CD4-positive, alpha-beta T cell treated with Interleukin-12 subunit alpha and Interleukin-12 subunit beta, for 1 hour (primary cell): ENCODE results near the gene B3GAT3.
"Not testable (repeated sequence)": the region's sequence is repeated elsewhere in the genome, so short reads cannot be mapped to it uniquely, and the experiment has no call there.

Experiments used
- DNase-seq: peaks from one replicate; pipeline ENCODE4 v3.0.0-alpha.2; 2020

B3GAT3 gene

GRCh38 chr11:62645946-62646824, 24.4 kb upstream of the B3GAT3 start, which contains the start of gene GANAB:
Gene GANAB, minus strand, starts transcription at chr11:62646613. Its CDS starts 14 bp downstream, at chr11:62646599.
- peak; percentile 99 for DNase-seq

- no peak for DNase-seq
These were observed 23.8 kb upstream of the B3GAT3 start for GRCh38 chr11:62645671-62645945.

DNA sequence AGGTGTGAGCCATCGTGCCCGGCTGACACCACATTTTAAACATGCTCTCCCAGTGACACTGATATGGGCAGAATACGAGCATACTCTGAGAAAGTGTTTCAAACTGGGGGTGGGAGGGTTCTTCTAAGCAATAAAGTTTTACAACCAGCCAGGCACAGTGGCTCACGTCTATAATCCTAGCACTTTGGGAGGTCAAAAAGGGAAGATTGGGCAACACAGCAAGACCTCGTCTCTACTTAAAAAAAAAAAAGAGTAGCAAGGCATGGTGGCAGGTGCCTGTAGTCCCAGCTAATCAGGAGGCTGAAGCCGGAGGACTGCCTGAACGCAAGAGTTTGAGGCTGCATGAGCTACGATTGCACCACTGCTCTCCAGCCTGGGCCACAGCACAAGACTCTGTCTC, 22.4 kb upstream of the B3GAT3 start:
- DNase-seq, result no peak

- no peak for DNase-seq
These were observed 10.7 kb upstream of the B3GAT3 start for GRCh38 chr11:62632492-62632891.

DNA sequence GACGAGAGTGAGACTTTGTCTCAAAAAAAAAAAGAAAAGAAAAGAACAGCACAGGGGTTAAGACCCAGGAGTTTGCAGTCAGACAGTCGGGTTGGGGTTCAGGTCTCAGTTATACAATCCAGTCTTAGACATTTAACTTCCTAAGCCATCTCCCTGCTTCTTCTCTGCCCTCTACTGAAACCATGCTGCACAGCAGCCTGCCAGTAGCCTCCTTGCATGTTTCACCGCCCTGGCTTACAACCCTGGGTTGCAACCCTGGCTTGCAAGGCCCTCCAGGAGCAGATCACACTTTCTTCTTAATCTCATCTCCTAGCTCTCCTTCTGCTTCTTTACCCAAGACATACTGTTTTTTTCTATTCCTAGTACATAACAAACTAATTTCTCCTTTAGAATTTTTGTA, 5.9 kb upstream of the B3GAT3 start:
- DNase-seq, result peak; percentile 23

GRCh38 chr11:62622476-62623089, 797 bp upstream of the B3GAT3 start:
- DNase-seq, result peak; percentile 17

- no peak for DNase-seq
These were observed 689 bp downstream of the B3GAT3 start for GRCh38 chr11:62621027-62621566.

- not testable (repeated sequence) for DNase-seq
These were observed 4.8 kb downstream of the B3GAT3 start for GRCh38 chr11:62616957-62617356.

GRCh38 chr11:62615521-62615920, 6.3 kb downstream of the B3GAT3 start:
- DNase-seq, result no peak

- no peak for DNase-seq
These were observed 7.5 kb downstream of the B3GAT3 start for GRCh38 chr11:62614275-62614674.

- DNase-seq, result no peak
These were observed 8.5 kb downstream of the B3GAT3 start for GRCh38 chr11:62613291-62613778.

- DNase-seq, result peak; percentile 93
These were observed 9.2 kb downstream of the B3GAT3 start, which contains the start of the genes EML3 and ROM1 for GRCh38 chr11:62612366-62613290. Gene EML3, minus strand, starts transcription at chr11:62612775. Its CDS starts 318 bp downstream, at chr11:62612457. Gene ROM1, plus strand, starts transcription at chr11:62613257. Its CDS starts 25 bp downstream, at chr11:62613282.

- DNase-seq, result no peak
These were observed 10.0 kb downstream of the B3GAT3 start for GRCh38 chr11:62611705-62612365.

DNA sequence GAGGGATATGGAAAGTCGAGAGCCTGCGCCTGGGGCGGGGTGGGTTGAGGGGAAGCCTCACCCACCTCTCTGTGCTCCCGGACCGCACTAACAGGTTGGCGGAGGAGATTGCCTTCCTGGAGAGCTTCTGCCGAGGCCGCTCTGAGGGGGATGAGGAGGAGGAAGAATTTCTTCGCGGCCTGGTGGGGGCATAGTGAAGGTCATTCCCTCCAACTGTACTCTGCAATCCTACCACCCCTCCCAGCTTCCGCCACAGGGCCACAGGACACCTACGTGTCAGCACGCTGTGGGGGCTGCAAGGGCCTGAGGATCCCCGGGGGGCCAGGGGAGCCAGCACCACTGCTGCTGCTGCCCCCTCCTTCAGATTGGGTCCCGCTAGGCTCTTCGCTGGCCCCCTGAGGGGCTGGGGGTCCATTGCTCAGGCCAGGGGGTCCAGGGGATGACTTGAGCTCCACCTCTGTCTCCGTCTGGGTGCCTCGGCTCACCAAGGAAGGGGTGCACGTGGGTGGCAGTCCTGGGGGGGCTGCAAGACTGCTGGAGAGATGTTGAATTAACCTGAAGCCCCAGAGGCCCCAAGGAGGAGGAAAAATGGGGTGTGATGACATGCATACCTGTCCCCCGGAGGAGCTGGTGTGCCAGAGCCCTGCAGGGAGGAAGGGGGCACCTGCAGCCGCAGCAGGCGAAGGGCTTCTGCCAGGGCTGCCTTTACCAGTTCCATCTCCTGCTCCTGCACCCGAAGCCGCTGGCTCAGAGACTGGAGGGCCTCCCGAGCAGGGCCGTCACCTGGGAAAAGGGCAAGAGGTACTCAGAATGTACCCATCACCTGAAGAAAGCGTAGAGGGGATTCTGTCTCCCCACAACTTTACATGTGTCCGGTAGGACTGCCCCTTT, 10.7 kb downstream of the B3GAT3 start:
- no peak for DNase-seq

GRCh38 chr11:62610403-62610802, 11.4 kb downstream of the B3GAT3 start:
- no peak for DNase-seq

GRCh38 chr11:62608776-62609175, 13.0 kb downstream of the B3GAT3 start:
- DNase-seq, result no peak

DNA sequence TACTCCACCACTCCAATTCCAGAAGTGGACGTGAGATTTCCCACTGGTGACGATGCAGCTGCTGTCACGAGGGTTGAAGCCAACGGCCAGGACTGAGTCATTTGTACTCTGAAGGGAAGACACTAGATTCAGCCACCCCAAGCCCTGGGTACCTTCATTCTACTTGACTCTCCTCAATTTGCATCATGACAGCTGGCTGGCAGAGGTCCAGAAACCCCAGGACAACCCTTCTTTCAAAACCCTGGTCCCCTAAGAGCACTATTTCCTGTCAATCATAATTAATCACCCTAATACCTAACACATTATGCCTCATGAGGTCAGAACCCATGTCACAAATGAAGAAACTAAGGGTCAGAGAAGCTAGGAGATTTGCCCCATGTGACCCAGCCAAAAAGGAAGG, 14.1 kb downstream of the B3GAT3 start:
- DNase-seq, result no peak

- no peak for DNase-seq
These were observed 15.9 kb downstream of the B3GAT3 start for GRCh38 chr11:62605902-62606301.

GRCh38 chr11:62605467-62605866, 16.3 kb downstream of the B3GAT3 start:
- DNase-seq, result no peak

DNA sequence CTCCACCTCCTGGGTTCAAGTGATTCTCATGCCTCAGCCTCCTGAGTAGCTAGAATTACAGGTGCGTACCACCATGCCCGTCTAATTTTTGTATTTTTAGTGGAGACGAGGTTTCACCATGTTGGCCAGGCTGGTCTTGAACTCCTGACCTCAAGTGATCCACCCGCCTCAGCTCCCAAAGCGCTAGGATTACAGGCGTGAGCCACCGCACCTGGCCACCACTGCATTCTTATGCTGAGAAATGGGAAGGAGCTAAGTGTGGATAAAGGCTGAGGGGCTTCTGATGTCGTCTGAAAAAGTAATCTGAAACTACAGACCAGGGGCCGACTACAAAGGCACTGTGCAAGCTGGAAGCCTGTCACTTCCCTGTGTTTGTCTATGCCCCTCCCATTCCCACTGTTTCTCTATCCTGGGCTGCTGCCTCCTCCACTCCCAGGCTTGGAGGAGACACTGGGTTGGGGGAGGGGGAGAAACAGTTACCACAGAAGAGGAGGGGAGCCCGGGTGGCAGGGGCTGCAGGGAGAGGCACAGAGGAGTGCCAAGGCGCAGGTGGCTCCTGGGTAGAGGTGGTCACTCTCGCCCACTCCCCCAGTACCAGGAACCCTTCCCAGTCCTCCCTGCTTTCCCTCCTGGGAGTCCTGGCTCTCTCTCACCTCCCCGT, 17.2 kb downstream of the B3GAT3 start:
- DNase-seq, result no peak
